ENCODE data around the gene PGRMC2. TPM values are rescaled to one million over a fixed set of nuclear protein-coding genes. Genes with fewer than 3 reads are reported as not detected.
A peak's percentile ranks its signal among the peaks of the same experiment; 100 is the strongest.

PGRMC2 gene
- total RNA-seq, 1 donor from 2014 or later, result 28.2 TPM

- Mint-ChIP-seq H3K27ac (ENCODE audit: unreplicated experiment) (peak overlapping the region; percentile 28), H3K9me3 (ENCODE audit: unreplicated experiment) (peaks cover 8% of the 10 kb centered on the region), H3K27me3 (ENCODE audit: unreplicated experiment) (peaks cover 7% of the 10 kb centered on the region), H3K36me3 (ENCODE audit: unreplicated experiment) (no peaks in the 10 kb centered on the region), H3K4me3 (ENCODE audit: unreplicated experiment) (peak overlapping the region; percentile 91), H3K4me1 (ENCODE audit: low read depth, unreplicated experiment) (peaks cover 10% of the 10 kb centered on the region)
- TF ChIP-seq CTCF (IDR thresholded peaks at IDR 0.05; ENCODE audit: partially characterized antibody, unreplicated experiment), result no peak
- DNase-seq, result no peak
Measured at GRCh38 chr4:128285085-128285997, 2.3 kb downstream of the PGRMC2 start.

- DNase-seq, result no peak
- H3K4me1 Mint-ChIP-seq (ENCODE audit: low read depth, unreplicated experiment), result peaks cover 10% of the 10 kb centered on the region
- no peak for TF ChIP-seq CTCF (IDR thresholded peaks at IDR 0.05; ENCODE audit: partially characterized antibody, unreplicated experiment)
- H3K27ac Mint-ChIP-seq (ENCODE audit: unreplicated experiment), result no peak overlapping the region
- no peaks in the 10 kb centered on the region for H3K36me3 Mint-ChIP-seq (ENCODE audit: unreplicated experiment)
- peaks cover 7% of the 10 kb centered on the region for H3K27me3 Mint-ChIP-seq (ENCODE audit: unreplicated experiment)
- peaks cover 8% of the 10 kb centered on the region for H3K9me3 Mint-ChIP-seq (ENCODE audit: unreplicated experiment)
- H3K4me3 Mint-ChIP-seq (ENCODE audit: unreplicated experiment), result no peak overlapping the region
Measured at GRCh38 chr4:128284317-128284716, 3.3 kb downstream of the PGRMC2 start.

GRCh38 chr4:128283071-128283470 lies 4.5 kb downstream of the PGRMC2 start:
- DNase-seq, result no peak
- Mint-ChIP-seq H3K27me3 (ENCODE audit: unreplicated experiment) (peaks cover 3% of the 10 kb centered on the region), H3K36me3 (ENCODE audit: unreplicated experiment) (no peaks in the 10 kb centered on the region), H3K4me1 (ENCODE audit: low read depth, unreplicated experiment) (peaks cover 6% of the 10 kb centered on the region), H3K27ac (ENCODE audit: unreplicated experiment) (no peak overlapping the region), H3K4me3 (ENCODE audit: unreplicated experiment) (no peak overlapping the region), H3K9me3 (ENCODE audit: unreplicated experiment) (peaks cover 2% of the 10 kb centered on the region)
- no peak for TF ChIP-seq CTCF (IDR thresholded peaks at IDR 0.05; ENCODE audit: partially characterized antibody, unreplicated experiment)

- Mint-ChIP-seq H3K36me3 (ENCODE audit: unreplicated experiment) (no peaks in the 10 kb centered on the region), H3K9me3 (ENCODE audit: unreplicated experiment) (peaks cover 2% of the 10 kb centered on the region), H3K27ac (ENCODE audit: unreplicated experiment) (no peak overlapping the region), H3K4me3 (ENCODE audit: unreplicated experiment) (no peak overlapping the region), H3K4me1 (ENCODE audit: low read depth, unreplicated experiment) (peaks cover 6% of the 10 kb centered on the region), H3K27me3 (ENCODE audit: unreplicated experiment) (peaks cover 3% of the 10 kb centered on the region)
- no peak for TF ChIP-seq CTCF (IDR thresholded peaks at IDR 0.05; ENCODE audit: partially characterized antibody, unreplicated experiment)
- DNase-seq, result no peak
Measured at GRCh38 chr4:128282516-128282915, 5.1 kb downstream of the PGRMC2 start.

- Mint-ChIP-seq H3K27ac (ENCODE audit: unreplicated experiment) (no peak overlapping the region), H3K27me3 (ENCODE audit: unreplicated experiment) (peaks cover 2% of the 10 kb centered on the region), H3K4me1 (ENCODE audit: low read depth, unreplicated experiment) (peaks cover 6% of the 10 kb centered on the region), H3K36me3 (ENCODE audit: unreplicated experiment) (no peaks in the 10 kb centered on the region), H3K4me3 (ENCODE audit: unreplicated experiment) (no peak overlapping the region), H3K9me3 (ENCODE audit: unreplicated experiment) (no peaks in the 10 kb centered on the region)
- DNase-seq, result no peak
- TF ChIP-seq CTCF (IDR thresholded peaks at IDR 0.05; ENCODE audit: partially characterized antibody, unreplicated experiment), result no peak
Measured at GRCh38 chr4:128281354-128281753, 6.3 kb downstream of the PGRMC2 start.
